Stimulated activated naive CD8-positive, alpha-beta T cell treated with anti-CD3 and anti-CD28 coated beads, Interleukin-15, Interleukin-2, amounts not matched to agents 100 ng/mL and 50 ng/mL, for 24 hours (primary cell): ENCODE measurements around the gene HNRNPF.
"Not testable (repeated sequence)": the region's sequence is repeated elsewhere in the genome, so short reads cannot be mapped to it uniquely, and the experiment has no call there.

Source experiments
- H3K27ac Mint-ChIP-seq: one replicate; pipeline ENCODE4 v1.8.0; 2021; ENCODE audit warnings: mild to moderate bottlenecking, mixed read lengths
- H3K27me3 Mint-ChIP-seq: one replicate; pipeline ENCODE4 v1.8.0; 2021; ENCODE audit warnings: mixed read lengths
- H3K36me3 Mint-ChIP-seq: one replicate; pipeline ENCODE4 v1.8.0; 2021; ENCODE audit warnings: low read depth, mixed read lengths
- H3K4me1 Mint-ChIP-seq: one replicate; pipeline ENCODE4 v1.8.0; 2021; ENCODE audit warnings: low read depth, mixed read lengths
- H3K4me3 Mint-ChIP-seq: one replicate; pipeline ENCODE4 v1.8.0; 2021; ENCODE audit warnings: mild to moderate bottlenecking, mixed read lengths
- H3K9me3 Mint-ChIP-seq: one replicate; pipeline ENCODE4 v1.8.0; 2021; ENCODE audit warnings: mixed read lengths

Gene HNRNPF

GRCh38 chr10:43341450-43341849 lies 67.5 kb downstream of the HNRNPF start:
- Mint-ChIP-seq H3K27ac (no peak overlapping the region), H3K9me3 (no peaks in the 10 kb centered on the region), H3K36me3 (no peaks in the 10 kb centered on the region), H3K4me1 (no peaks in the 10 kb centered on the region), H3K4me3 (no peak overlapping the region), H3K27me3 (peaks cover 4% of the 10 kb centered on the region)

- Mint-ChIP-seq H3K27me3 (peaks cover 4% of the 10 kb centered on the region), H3K27ac (no peak overlapping the region), H3K9me3 (no peaks in the 10 kb centered on the region), H3K36me3 (no peaks in the 10 kb centered on the region), H3K4me1 (no peaks in the 10 kb centered on the region), H3K4me3 (no peak overlapping the region)
Measured at GRCh38 chr10:43340619-43341018, 68.4 kb downstream of the HNRNPF start.

- H3K36me3 Mint-ChIP-seq: no peaks in the 10 kb centered on the region
- no peak overlapping the region for H3K4me3 Mint-ChIP-seq
- peaks cover 4% of the 10 kb centered on the region for H3K27me3 Mint-ChIP-seq
- H3K9me3 Mint-ChIP-seq: no peaks in the 10 kb centered on the region
- H3K27ac Mint-ChIP-seq: no peak overlapping the region
- H3K4me1 Mint-ChIP-seq: no peaks in the 10 kb centered on the region
Measured at GRCh38 chr10:43340101-43340500, 68.9 kb downstream of the HNRNPF start.

- no peak overlapping the region for H3K4me3 Mint-ChIP-seq
- no peaks in the 10 kb centered on the region for H3K36me3 Mint-ChIP-seq
- H3K4me1 Mint-ChIP-seq: no peaks in the 10 kb centered on the region
- no peaks in the 10 kb centered on the region for H3K9me3 Mint-ChIP-seq
- no peak overlapping the region for H3K27ac Mint-ChIP-seq
- peaks cover 4% of the 10 kb centered on the region for H3K27me3 Mint-ChIP-seq
Measured at GRCh38 chr10:43339136-43339535, 69.8 kb downstream of the HNRNPF start.

GRCh38 chr10:43338117-43338516 lies 70.9 kb downstream of the HNRNPF start:
- H3K27ac Mint-ChIP-seq: no peak overlapping the region
- H3K9me3 Mint-ChIP-seq: no peaks in the 10 kb centered on the region
- peaks cover 5% of the 10 kb centered on the region for H3K4me1 Mint-ChIP-seq
- H3K36me3 Mint-ChIP-seq: no peaks in the 10 kb centered on the region
- peaks cover 4% of the 10 kb centered on the region for H3K27me3 Mint-ChIP-seq
- no peak overlapping the region for H3K4me3 Mint-ChIP-seq

DNA sequence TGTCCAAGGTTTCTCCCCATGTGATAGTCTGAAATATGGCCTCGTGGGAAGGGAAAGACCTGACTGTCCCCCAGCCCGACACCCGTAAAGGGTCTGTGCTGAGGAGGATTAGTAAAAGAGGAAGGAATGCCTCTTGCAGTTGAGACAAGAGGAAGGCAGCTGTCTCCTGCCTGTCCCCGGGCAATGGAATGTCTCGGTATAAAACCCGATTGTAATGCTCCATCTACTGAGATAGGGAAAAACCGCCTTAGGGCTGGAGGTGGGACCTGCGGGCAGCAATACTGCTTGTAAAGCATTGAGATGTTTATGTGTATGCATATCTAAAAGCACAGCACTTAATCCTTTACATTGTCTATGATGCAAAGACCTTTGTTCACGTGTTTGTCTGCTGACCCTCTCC lies 71.5 kb downstream of the HNRNPF start:
- not testable (repeated sequence) for H3K36me3 Mint-ChIP-seq, H3K4me3 Mint-ChIP-seq, H3K9me3 Mint-ChIP-seq, H3K27ac Mint-ChIP-seq, H3K27me3 Mint-ChIP-seq
- peaks cover 10% of the 10 kb centered on the region for H3K4me1 Mint-ChIP-seq

GRCh38 chr10:43336641-43337318 lies 72.2 kb downstream of the HNRNPF start:
- no peak overlapping the region for H3K4me3 Mint-ChIP-seq
- no peaks in the 10 kb centered on the region for H3K9me3 Mint-ChIP-seq
- H3K27ac Mint-ChIP-seq: no peak overlapping the region
- H3K36me3 Mint-ChIP-seq: no peaks in the 10 kb centered on the region
- H3K27me3 Mint-ChIP-seq: peaks cover 4% of the 10 kb centered on the region
- peaks cover 18% of the 10 kb centered on the region for H3K4me1 Mint-ChIP-seq

- Mint-ChIP-seq H3K9me3 (no peaks in the 10 kb centered on the region), H3K4me3 (no peak overlapping the region), H3K27ac (no peak overlapping the region), H3K27me3 (peaks cover 4% of the 10 kb centered on the region), H3K4me1 (peaks cover 21% of the 10 kb centered on the region), H3K36me3 (no peaks in the 10 kb centered on the region)
Measured at GRCh38 chr10:43336061-43336460, 72.9 kb downstream of the HNRNPF start.
